K562 (cell line): ENCODE results near the gene RBM46. TPM values are rescaled to one million over a fixed set of nuclear protein-coding genes. Genes with fewer than 3 reads are reported as not detected.
A peak's percentile ranks its signal among the peaks of the same experiment; 100 is the strongest.

Experiments
- ATAC-seq: fragments of 200-7000 bp; cut with Tn5 transposase; 3 replicates; pipeline ENCODE4 v1.9.1; 2020; ENCODE audit warnings: moderate library complexity
- BruUV-seq: library from RNA; stranded (reverse); fragments of 400-500 nt; replicated peaks from 2 replicates; lab custom pipeline; 2021; lab: Mats Ljungman, UMichigan
- CTCF ChIA-PET: fragments of 300-600 bp; formaldehyde crosslinking; extraction: SDS; loops from one replicate; lab custom pipeline; 2021; ENCODE audit warnings: low intra/inter-chr PET ratio; lab: Yijun Ruan, JAX
- POLR2A ChIA-PET: fragments of 300-600, 350-650 bp; sonication (Branson Sonifier 250); formaldehyde crosslinking; extraction: SDS; loops from one replicate; lab custom pipeline; 2021; ENCODE audit warnings: antibody characterized with exemption, inconsistent platforms; lab: Yijun Ruan, JAX
- DNase-seq, 4 experiments: peaks; one replicate each; pipeline versions ENCODE4 v3.0.0 to v3.0.0-alpha.2; 2011 to 2018; ENCODE audit warnings: low spot score in 3 of 4, mixed read lengths in 3 of 4; ENCODE audit errors: extremely low read depth in 1 of 4
- FAIRE-seq: peaks from 2 replicates; lab custom pipeline; 2011; peaks lifted over from hg19 to GRCh38; lab: Jason Lieb, UNC
- H2AFZ ChIP-seq: 2 replicates; pipeline ENCODE4 v1.6.0; 2011; ENCODE audit warnings: low read depth, low read length, control low read depth, inconsistent platforms
- H3K27ac ChIP-seq: fragments of 200-600 bp; 3 replicates; pipeline ENCODE4 v1.8.0; 2011; ENCODE audit warnings: low read depth, mild to moderate bottlenecking, control low read depth, inconsistent platforms, low read length, moderate library complexity, mixed read lengths; ENCODE audit errors: extremely low read depth
- H3K27me3 ChIP-seq, 2 experiments: fragments of 300-600 bp in 1 of 2; 2 replicates in 1 of 2; 3 replicates in 1 of 2; pipeline versions ENCODE4 v1.6.0 to v1.8.0; 2011; ENCODE audit warnings: inconsistent platforms in 2 of 2, low read length in 2 of 2, mild to moderate bottlenecking in 1 of 2, mixed read lengths in 1 of 2, moderate library complexity in 1 of 2; ENCODE audit not compliant: control insufficient read depth in 2 of 2, insufficient read depth in 2 of 2
- H3K36me3 ChIP-seq: fragments of 300-600 bp; 3 replicates; pipeline ENCODE4 v1.8.0; 2011; ENCODE audit warnings: mild to moderate bottlenecking, low read length, inconsistent platforms; ENCODE audit not compliant: control insufficient read depth, insufficient read depth
- H3K4me1 ChIP-seq, 2 experiments: fragments of 200-600 bp in 1 of 2; replicated peaks in 1 of 2; 2 replicates in 1 of 2; 3 replicates in 1 of 2; pipeline versions ENCODE4 v1.5.1 to v1.8.0; 2011; ENCODE audit warnings: inconsistent platforms in 2 of 2, low read length in 2 of 2, mild to moderate bottlenecking in 1 of 2, mixed read lengths in 1 of 2, moderate library complexity in 1 of 2; ENCODE audit not compliant: control insufficient read depth in 2 of 2, insufficient read depth in 2 of 2
- H3K4me2 ChIP-seq: 2 replicates; pipeline ENCODE4 v1.6.1; 2011; ENCODE audit warnings: low read length, control low read depth, inconsistent platforms, mixed read lengths; ENCODE audit not compliant: insufficient read depth
- H3K4me3 ChIP-seq: fragments of 200-600 bp; sonication (generic), shearing (Covaris generic); 2 replicates; pipeline ENCODE4 v1.5.1; 2016; ENCODE audit warnings: control low read depth, inconsistent platforms
- H3K79me2 ChIP-seq: fragments of 200-600 bp; 3 replicates; pipeline ENCODE4 v1.8.0; 2011; ENCODE audit warnings: low read length, inconsistent platforms; ENCODE audit not compliant: control insufficient read depth, insufficient read depth
- H3K9ac ChIP-seq, 2 experiments: 2 replicates each; pipeline versions ENCODE4 v1.6.0 to v1.6.1; 2011; ENCODE audit warnings: low read depth in 2 of 2, low read length in 2 of 2, control low read depth in 1 of 2, inconsistent platforms in 1 of 2, mild to moderate bottlenecking in 1 of 2, mixed read lengths in 1 of 2; ENCODE audit not compliant: insufficient read depth in 1 of 2
- H3K9me1 ChIP-seq: one replicate; pipeline ENCODE4 v1.6.0; 2011; ENCODE audit warnings: inconsistent platforms, mild to moderate bottlenecking, low read length, moderate library complexity; ENCODE audit not compliant: control insufficient read depth, insufficient read depth
- H3K9me3 ChIP-seq: replicated peaks from 2 replicates; pipeline ENCODE4 v1.5.1; 2011; ENCODE audit warnings: low read depth, low read length, inconsistent platforms; ENCODE audit not compliant: control insufficient read depth, insufficient read depth
- H4K20me1 ChIP-seq: replicated peaks from 2 replicates; pipeline ENCODE4 v1.6.1; 2011; ENCODE audit warnings: low read length, inconsistent platforms, mixed read lengths; ENCODE audit not compliant: control insufficient read depth, insufficient read depth
- CTCF ChIP-seq, 3 experiments: IDR thresholded peaks in 2 of 3; conservative IDR thresholded peaks in 1 of 3; 2 replicates each; pipeline ENCODE4 v1.5.1; 2011 to 2012; ENCODE audit warnings: low read length in 3 of 3, mild to moderate bottlenecking in 3 of 3, control low read depth in 2 of 3, improper control_type of control experiment in 1 of 3, inconsistent platforms in 1 of 3, low read depth in 1 of 3, mixed read lengths in 1 of 3, moderate library complexity in 1 of 3; ENCODE audit not compliant: insufficient read depth in 2 of 3
- KLF6 ChIP-seq: fragments of 250-450 bp; sonication (Bioruptor Pico); IDR thresholded peaks from 2 replicates; pipeline ENCODE4 v1.4.0; 2020; ENCODE audit warnings: mild to moderate bottlenecking, moderate library complexity, borderline replicate concordance
- RAD21 ChIP-seq, 2 experiments: fragments of 250-450 bp in 1 of 2; fragments of 450-650 bp in 1 of 2; sonication (Bioruptor Pico) in 1 of 2; formaldehyde crosslinking in 1 of 2; IDR thresholded peaks in 1 of 2; conservative IDR thresholded peaks in 1 of 2; 2 replicates each; pipeline versions ENCODE4 v1.4.0 to v1.8.0; 2020 to 2022; ENCODE audit warnings: mild to moderate bottlenecking in 2 of 2, moderate library complexity in 1 of 2
- SMARCA4 ChIP-seq: fragments of 450-650 bp; IDR thresholded peaks from 2 replicates; pipeline ENCODE4 v1.6.1; 2016
- ZNF253 ChIP-seq: fragments of 250-450 bp; sonication (Bioruptor Pico); conservative IDR thresholded peaks from 2 replicates; pipeline ENCODE4 v1.6.1; 2021; ENCODE audit warnings: mild to moderate bottlenecking
- ZSCAN29 ChIP-seq: fragments of 450-650 bp; IDR thresholded peaks from 2 replicates; pipeline ENCODE4 v1.6.1; 2017
- WGBS: fragments of 100-300 bp; shearing (Covaris generic); methylation state at CpG from one replicate; pipeline ENCODE4 v1.1.6; 2016; ENCODE audit warnings: low coverage, mixed read lengths; ENCODE audit not compliant: insufficient coverage; ENCODE audit errors: missing lambda C conversion rate; 5-methylcytosine and 5-hydroxymethylcytosine counted together
- in situ Hi-C: fragments of 300-500 bp; cut with MboI; formaldehyde crosslinking; loops from 4 replicates; pipeline ENCODE4 v1.15.0; 2018; ENCODE audit warnings: inconsistent platforms, mixed read lengths
- intact Hi-C: fragments of 100-400 bp; cut with micrococcal nuclease; formaldehyde crosslinking; loops from 2 replicates; pipeline ENCODE4 v1.14.2; 2022
- polyA plus RNA-seq, 8 experiments: library from polyadenylated mRNA; depleted of rRNA in 4 of 8; stranded (reverse) in 5 of 8; unstranded in 3 of 8; fragments of >200 nt; fragmentation: Nextera tagmentation in 2 of 8; fragmentation: Illumina TruSeq in 1 of 8; extraction: Ambion mirVana in 2 of 8; extraction: Trizol in 1 of 8; gene quantifications; 2 replicates each; pipeline versions ENCODE4 v1.2.1 to v1.2.3, GENCODE V29; 2011 to 2014; ENCODE audit warnings: inconsistent platforms in 1 of 8, missing spikeins in 1 of 8
- total RNA-seq, 7 experiments: library from RNA; depleted of rRNA in 6 of 7; stranded (reverse); fragments of >200 nt in 6 of 7; fragmentation: Illumina TruSeq in 2 of 7; extraction: Trizol in 2 of 7; gene quantifications; 2 replicates each; pipeline versions ENCODE4 v1.2.1 to v1.2.3, GENCODE V29; 2011 to 2021; ENCODE audit warnings: low replicate concordance in 1 of 7
- TF ChIP-seq, protein P1 (sequence below): sonication (generic); formaldehyde crosslinking; IDR thresholded peaks from 2 replicates; pipeline ENCODE4 v1.8.0; 2022; ENCODE audit warnings: mild to moderate bottlenecking, missing genetic modification reagents
- TF ChIP-seq, protein P2 (sequence below): fragments of 450-650 bp; formaldehyde crosslinking; IDR thresholded peaks from 2 replicates; pipeline ENCODE4 v1.4.0; 2020; ENCODE audit warnings: mild to moderate bottlenecking, moderate library complexity

RBM46 gene
- total and polyA plus RNA-seq, 9 of the 15 experiments (the other 6 are each of a cell fraction or from before 2014, with no cell fraction given), result 0.04 TPM; not detected in 8

- TF ChIP-seq, protein P1, sequence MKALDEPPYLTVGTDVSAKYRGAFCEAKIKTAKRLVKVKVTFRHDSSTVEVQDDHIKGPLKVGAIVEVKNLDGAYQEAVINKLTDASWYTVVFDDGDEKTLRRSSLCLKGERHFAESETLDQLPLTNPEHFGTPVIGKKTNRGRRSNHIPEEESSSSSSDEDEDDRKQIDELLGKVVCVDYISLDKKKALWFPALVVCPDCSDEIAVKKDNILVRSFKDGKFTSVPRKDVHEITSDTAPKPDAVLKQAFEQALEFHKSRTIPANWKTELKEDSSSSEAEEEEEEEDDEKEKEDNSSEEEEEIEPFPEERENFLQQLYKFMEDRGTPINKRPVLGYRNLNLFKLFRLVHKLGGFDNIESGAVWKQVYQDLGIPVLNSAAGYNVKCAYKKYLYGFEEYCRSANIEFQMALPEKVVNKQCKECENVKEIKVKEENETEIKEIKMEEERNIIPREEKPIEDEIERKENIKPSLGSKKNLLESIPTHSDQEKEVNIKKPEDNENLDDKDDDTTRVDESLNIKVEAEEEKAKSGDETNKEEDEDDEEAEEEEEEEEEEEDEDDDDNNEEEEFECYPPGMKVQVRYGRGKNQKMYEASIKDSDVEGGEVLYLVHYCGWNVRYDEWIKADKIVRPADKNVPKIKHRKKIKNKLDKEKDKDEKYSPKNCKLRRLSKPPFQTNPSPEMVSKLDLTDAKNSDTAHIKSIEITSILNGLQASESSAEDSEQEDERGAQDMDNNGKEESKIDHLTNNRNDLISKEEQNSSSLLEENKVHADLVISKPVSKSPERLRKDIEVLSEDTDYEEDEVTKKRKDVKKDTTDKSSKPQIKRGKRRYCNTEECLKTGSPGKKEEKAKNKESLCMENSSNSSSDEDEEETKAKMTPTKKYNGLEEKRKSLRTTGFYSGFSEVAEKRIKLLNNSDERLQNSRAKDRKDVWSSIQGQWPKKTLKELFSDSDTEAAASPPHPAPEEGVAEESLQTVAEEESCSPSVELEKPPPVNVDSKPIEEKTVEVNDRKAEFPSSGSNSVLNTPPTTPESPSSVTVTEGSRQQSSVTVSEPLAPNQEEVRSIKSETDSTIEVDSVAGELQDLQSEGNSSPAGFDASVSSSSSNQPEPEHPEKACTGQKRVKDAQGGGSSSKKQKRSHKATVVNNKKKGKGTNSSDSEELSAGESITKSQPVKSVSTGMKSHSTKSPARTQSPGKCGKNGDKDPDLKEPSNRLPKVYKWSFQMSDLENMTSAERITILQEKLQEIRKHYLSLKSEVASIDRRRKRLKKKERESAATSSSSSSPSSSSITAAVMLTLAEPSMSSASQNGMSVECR (CRISPR knock-in tag), result no peak
- TF ChIP-seq ZNF253 (CRISPR knock-in tag) (no peak), SMARCA4 (no peak)
Observed at GRCh38 chr4:154778264-154778663, 2.8 kb upstream of the RBM46 start (continued).

- in situ Hi-C loops (loop anchor here (5.0 kb wide), 1 partner anchor 152 kb away; no protein-coding TSS in a partner anchor), intact Hi-C loops (loop anchor here (2.0 kb wide), 3 partner anchors 93 to 221 kb away; no protein-coding TSS in a partner anchor)
- H4K20me1 ChIP-seq, result no peaks in the 10 kb centered on the region
- H3K36me3 ChIP-seq, result no peaks in the 10 kb centered on the region
- DNase-seq (peak in 2 of 4 experiments; percentile 14 to 30), FAIRE-seq (no peak), ATAC-seq (0 out of 3 replicates have a peak, but pooled peaks have one; percentile 54)
- BruUV-seq, result no TSS peak
- H3K9me3 ChIP-seq, result no peaks in the 10 kb centered on the region
- POLR2A ChIA-PET, result interaction anchor here (1.0 kb wide), 1 partner anchor 13 kb away, joined by 3 read pairs; no protein-coding TSS in a partner anchor
- H3K4me2 ChIP-seq, result no peak overlapping the region
- peaks cover 0 to 15% of the 10 kb centered on the region in 2 experiments; a peak in 3 of 5 replicates for H3K27me3 ChIP-seq
- no peak overlapping the region for H2AFZ ChIP-seq
- H3K4me3 ChIP-seq, result no peak overlapping the region
- 4% methylated on average over 3 of the region's 3 CpGs for WGBS
- H3K27ac ChIP-seq, result no peak overlapping the region
- no peak overlapping the region for H3K9ac ChIP-seq
- no peaks in the 10 kb centered on the region for H3K9me1 ChIP-seq
- CTCF ChIA-PET, result interaction anchor here (0.5 to 1.7 kb wide), 5 partner anchors 138 to 516 kb away, joined by 3 to 7 read pairs (median 6); no protein-coding TSS in a partner anchor
- H3K79me2 ChIP-seq, result no peaks in the 10 kb centered on the region
- H3K4me1 ChIP-seq, result peaks cover 0 to 11% of the 10 kb centered on the region in 2 experiments; a peak in 1 of 5 replicates
- TF ChIP-seq RAD21 (CRISPR knock-in tag; conservative IDR thresholded peaks at IDR 0.05 in 1 of 2, IDR thresholded peaks at IDR 0.05 in 1 of 2) (peak; percentile 85 to 86), ZSCAN29 (no peak), CTCF (IDR thresholded peaks at IDR 0.05 in 2 of 3, conservative IDR thresholded peaks at IDR 0.05 in 1 of 3; ENCODE audit: insufficient read depth in 2 of 3, low read depth in 1 of 3, low read length in 3 of 3) (peak; percentile 37 to 63 (median 47); a peak in 4 of 6 replicates), KLF6 (no peak)
- TF ChIP-seq, protein P2, sequence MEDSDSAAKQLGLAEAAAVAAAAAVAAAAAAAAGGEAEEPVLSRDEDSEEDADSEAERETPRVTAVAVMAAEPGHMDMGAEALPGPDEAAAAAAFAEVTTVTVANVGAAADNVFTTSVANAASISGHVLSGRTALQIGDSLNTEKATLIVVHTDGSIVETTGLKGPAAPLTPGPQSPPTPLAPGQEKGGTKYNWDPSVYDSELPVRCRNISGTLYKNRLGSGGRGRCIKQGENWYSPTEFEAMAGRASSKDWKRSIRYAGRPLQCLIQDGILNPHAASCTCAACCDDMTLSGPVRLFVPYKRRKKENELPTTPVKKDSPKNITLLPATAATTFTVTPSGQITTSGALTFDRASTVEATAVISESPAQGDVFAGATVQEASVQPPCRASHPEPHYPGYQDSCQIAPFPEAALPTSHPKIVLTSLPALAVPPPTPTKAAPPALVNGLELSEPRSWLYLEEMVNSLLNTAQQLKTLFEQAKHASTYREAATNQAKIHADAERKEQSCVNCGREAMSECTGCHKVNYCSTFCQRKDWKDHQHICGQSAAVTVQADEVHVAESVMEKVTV, result peak; percentile 65
Observed at GRCh38 chr4:154779362-154779947, 1.6 kb upstream of the RBM46 start.
